ENCODE measurements around the gene CCL13.

- TF ChIP-seq POLR2A (IDR thresholded peaks at IDR 0.05; ENCODE audit: low read length) (no peak), GATA1 (IDR thresholded peaks at IDR 0.05; ENCODE audit: low read depth, low read length) (no peak)
Observed at GRCh38 chr17:34347063-34347462, 9.2 kb upstream of the CCL13 start.
